GM13977 (cell line): ENCODE data around the gene TALDO1.

ENCODE experiments used
- DNase-seq: peaks from one replicate; pipeline ENCODE4 v3.0.0; 2012; ENCODE audit warnings: low spot score
- CTCF ChIP-seq: IDR thresholded peaks from 2 replicates; pipeline ENCODE4 v1.5.1; 2012; ENCODE audit warnings: mild to moderate bottlenecking, control low read depth; ENCODE audit not compliant: insufficient read depth; ENCODE audit errors: extremely low read depth, missing control alignments
- in situ Hi-C: fragments of 300-500 bp; cut with MboI; formaldehyde crosslinking; loops from one replicate; pipeline ENCODE4 v1.12.0; 2022; ENCODE audit warnings: low sequenced_read_pairs, low pct_unique_long_range_greater_than_20kb, mixed read lengths, inconsistent platforms; ENCODE audit not compliant: unreplicated experiment

Gene TALDO1

DNA sequence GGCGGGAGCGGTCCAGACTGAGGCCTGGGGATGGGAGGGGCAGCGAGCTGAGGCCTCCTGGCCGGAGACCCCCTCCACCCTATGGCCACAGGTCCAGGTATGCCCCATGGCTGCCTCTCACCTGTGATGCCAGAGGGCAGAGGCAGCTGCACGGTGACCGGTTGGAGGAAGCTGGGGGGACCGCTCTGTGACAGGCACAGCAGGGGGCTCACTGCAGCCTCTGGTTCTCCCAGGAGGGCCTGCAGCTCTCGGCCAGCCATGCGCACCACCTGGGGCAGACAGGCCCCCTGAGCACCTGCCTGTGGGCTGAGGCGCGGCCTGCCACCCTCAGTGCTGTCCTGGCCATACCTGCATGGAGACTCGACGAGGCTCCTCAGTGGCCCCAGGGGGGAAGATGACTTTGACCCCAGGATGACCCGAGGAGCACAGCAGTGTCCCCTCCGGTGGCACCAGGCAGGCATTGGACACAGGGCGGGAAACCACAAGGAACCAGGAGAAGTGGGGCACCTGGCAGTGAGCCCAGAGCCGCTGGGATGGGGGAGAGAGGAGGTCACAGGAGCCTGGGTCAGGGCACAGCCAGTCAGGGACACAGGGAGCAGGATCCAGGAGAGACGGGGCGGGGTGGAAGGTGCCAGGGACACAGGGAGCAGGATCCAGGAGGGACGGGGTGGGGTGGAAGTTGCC lies 54.0 kb downstream of the TALDO1 start:
- DNase-seq, result no peak
- in situ Hi-C loops, result no loop called here

DNA sequence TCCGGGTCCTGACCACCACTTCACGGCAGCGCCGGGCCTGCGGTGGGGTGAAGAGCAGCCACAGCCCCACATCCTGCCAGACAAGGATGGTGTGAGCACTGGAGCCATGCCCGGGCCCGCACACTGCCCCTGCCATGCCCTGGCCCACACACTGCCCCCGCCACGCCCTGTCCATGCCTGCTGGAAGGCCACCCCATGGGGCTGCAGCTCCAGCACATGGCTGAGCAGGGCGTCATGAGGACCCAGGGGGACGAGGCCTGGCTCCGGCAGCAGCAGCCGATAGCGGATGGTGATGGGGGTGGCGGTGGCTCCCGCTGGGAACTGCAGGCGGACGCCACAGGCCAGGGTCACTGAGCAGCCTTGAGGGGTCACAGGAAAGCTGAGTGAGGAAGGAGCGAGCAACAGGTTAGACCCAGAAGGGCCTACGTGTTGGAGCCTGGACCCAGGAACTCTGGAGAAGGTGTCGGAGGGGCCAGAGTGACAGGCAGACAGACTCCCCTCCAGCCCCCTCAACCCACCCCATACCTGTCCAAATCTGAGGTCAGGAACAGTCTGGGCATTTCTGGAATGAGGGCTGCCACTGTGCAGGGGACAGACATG lies 54.9 kb downstream of the TALDO1 start:
- in situ Hi-C loops, result no loop called here
- DNase-seq, result no peak
- TF ChIP-seq CTCF, result no peak

More for the DNA sequence above, 54.0 kb downstream of the TALDO1 start:
- TF ChIP-seq CTCF, result no peak

DNA sequence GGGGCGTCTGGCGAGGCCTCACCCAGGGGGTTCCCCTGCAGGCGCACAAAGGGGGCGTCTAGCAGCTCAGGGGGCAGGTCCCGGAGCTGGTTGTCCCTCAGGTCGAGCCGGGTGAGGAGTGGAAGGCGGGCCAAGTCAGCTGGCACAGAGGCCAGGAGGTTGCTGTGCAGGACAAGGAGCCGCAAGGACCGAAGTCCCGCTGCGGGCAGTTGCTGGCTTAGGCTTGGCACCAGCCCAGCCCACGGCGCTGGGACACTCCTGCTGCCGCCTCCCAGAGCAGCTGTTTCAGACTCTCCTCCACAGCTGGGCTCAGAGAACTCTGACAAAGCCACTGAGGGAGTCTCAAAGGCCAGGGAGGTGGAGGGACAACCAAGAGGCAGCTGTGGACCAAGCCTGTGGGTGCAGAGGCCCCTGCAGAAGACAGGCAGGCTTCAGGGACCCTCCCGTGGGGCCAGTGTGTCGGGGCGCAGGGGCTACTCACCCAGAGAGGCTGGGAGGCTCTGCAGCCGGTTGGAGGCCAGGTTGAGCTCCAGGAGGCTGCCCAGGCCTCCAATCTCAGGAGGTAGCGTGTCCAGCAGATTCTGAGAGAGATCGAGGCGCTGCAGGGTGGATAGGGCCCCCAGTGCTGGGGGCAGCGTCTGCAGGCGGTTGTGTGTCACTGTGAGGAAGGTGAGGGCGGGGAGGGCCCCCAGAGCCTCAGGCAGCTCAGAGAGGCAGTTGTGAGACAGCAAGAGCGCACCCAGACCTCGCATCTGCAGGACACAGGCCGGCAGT lies 55.6 kb downstream of the TALDO1 start:
- TF ChIP-seq CTCF, result no peak
- in situ Hi-C loops, result no loop called here
- DNase-seq, result no peak

DNA sequence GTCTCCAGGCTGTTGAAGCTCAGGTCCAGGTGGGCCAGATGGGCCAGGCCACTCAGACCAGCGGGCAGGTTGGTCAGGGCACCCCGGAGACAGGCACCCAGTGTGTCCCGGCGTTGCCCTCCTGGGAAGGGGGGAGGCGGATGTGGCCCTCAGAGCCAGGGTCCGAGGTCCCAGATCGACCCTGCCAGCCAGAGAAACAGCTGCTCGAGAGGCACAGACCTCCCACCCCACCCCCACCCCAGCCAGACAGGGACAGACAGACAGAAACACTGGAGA lies 56.1 kb downstream of the TALDO1 start:
- in situ Hi-C loops, result no loop called here
- no peak for TF ChIP-seq CTCF
- DNase-seq, result no peak

GRCh38 chr11:803770-804598 lies 56.7 kb downstream of the TALDO1 start:
- in situ Hi-C loops, result no loop called here
- no peak for TF ChIP-seq CTCF
- no peak for DNase-seq

- no peak for DNase-seq
- no peak for TF ChIP-seq CTCF
- in situ Hi-C loops, result no loop called here
These were observed 57.3 kb downstream of the TALDO1 start for GRCh38 chr11:804599-804964.
